HG02885 (cell line): Measurements from ENCODE around the gene TCF7L2.

Experiments
- ATAC-seq: cut with Tn5 transposase; IDR thresholded peaks from one replicate; pipeline ENCODE4 v1.9.1; 2021; ENCODE audit warnings: mild to moderate bottlenecking; ENCODE audit not compliant: unreplicated experiment, poor library complexity

TCF7L2 gene

DNA sequence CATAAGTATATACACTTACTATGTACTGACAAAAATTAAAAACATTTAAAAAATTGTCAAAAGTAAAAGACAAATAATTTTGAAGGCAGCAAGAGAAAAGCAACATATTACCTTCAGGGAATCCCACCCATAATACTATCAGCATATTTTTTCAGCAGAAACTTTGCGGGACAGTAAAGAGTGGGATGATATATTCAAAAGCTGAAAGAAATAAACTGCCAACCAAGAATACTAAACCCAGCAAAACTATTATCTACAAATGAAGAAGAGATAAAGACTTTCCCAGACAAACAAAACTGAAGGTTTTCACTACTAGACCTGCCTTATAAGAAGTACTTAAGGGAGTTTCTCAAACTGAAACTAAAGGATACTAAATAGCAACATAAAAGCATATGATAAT is 257.9 kb downstream of the TCF7L2 start:
- no peak for ATAC-seq

DNA sequence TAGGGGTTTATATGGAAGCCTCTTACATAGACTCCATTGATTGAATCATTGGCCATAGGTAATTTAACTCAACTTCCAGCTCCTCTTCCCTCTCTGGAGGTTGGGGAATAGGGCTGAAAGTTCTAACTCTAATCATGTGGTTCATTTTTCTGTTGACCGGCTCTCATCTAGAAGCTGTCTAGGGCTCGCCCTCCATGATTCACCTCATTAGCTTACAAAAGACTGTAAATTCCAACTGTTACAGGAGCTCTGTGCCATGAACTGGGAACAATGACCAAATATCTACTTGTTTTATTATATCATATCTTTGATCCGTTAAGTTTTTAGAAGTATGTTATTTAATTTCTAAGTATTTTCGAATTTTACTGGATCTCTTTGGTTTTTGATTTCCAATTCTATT is 263.0 kb downstream of the TCF7L2 start:
- ATAC-seq: no peak

DNA sequence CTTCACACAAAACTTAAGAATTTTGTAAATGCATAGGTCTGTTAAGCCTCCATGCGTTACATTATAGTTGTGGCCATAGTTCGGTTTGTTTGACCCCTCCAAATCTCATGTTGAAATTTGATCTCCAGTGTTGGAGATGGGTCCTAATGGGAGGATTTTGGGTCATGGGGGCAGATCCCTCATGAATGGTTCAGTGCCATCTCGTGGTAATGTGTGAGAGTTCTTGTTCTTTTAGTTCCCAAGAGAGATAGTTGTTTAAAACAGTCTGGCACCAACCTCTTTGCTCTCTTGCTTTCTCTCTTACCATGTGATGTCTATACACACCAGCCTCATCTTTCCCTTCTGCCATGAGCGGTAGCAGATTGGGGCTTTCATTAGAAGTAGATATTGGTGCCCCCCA is 264.3 kb downstream of the TCF7L2 start:
- no peak for ATAC-seq

DNA sequence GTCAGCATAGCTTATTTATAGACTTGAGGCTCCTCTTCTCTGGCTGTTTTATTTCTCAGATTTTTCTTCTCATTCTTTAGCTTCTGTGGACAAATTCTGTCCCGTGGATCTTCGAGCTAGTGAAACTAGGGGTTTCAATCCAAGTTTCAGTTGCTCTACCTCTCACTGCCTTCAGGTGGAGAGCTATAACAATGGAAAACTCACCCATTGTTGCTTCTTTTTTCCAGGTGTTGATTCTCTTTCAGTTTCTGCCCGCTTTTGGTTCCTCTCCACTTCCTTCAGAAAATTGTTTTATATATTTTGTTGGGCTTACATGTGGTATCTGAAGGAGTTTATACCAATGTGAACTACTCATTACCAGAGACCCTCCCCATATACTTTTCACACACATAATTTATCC is 266.1 kb downstream of the TCF7L2 start:
- ATAC-seq: no peak
